Measurements from ENCODE around the gene SZT2. TPM values are rescaled to one million over a fixed set of nuclear protein-coding genes. Genes with fewer than 3 reads are reported as not detected.
"Not testable (repeated sequence)": the region's sequence is repeated elsewhere in the genome, so short reads cannot be mapped to it uniquely, and the experiment has no call there.

Gene SZT2

DNA sequence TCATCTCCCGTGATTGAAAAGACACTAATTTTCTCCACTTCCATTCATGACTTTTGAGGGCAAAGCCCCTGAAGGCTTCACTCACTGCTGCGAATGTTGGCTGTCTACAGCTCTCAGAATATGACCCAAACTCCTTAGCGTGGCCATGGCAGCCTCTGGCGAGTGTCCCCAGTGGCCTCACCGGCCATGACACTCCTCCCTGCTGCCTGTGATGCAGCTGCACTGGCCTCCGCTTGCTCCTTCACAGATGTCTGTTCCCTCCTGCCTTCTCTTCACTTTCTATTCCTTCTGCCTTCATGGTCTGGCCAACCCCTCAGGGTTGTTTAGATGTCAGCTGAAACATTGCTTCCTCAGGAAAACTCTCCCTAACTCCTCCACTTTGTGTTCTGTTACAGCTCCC lies 110.2 kb downstream of the SZT2 start:
- no CpG with 5 or more reads among the region's 6 CpGs for WGBS (ENCODE audit: extremely low coverage, insufficient coverage, low lambda C conversion rate)
- no peak for DNase-seq
- no peak overlapping the region for H3K27ac ChIP-seq (ENCODE audit: low read depth, low read length)

GRCh38 chr1:43501806-43502205 lies 112.1 kb downstream of the SZT2 start:
- H3K23ac ChIP-seq (ENCODE audit: low read length); H2BK120ac ChIP-seq (ENCODE audit: low read depth, low read length); H3K4me3 ChIP-seq (ENCODE audit: low read length); H2BK15ac ChIP-seq (replicated peaks; ENCODE audit: low read depth); H3K79me1 ChIP-seq (ENCODE audit: low read length); H3K4me2 ChIP-seq (ENCODE audit: low read length); H3K4me1 ChIP-seq (ENCODE audit: control insufficient read depth, low read depth, low read length); H4K8ac ChIP-seq (ENCODE audit: low read depth, low read length); H2BK5ac ChIP-seq (ENCODE audit: low read length); H4K5ac ChIP-seq (ENCODE audit: low read length); DNase-seq; H3K9ac ChIP-seq (ENCODE audit: low read length); H3K27me3 ChIP-seq (ENCODE audit: insufficient read depth, low read length, poor library complexity); H3K36me3 ChIP-seq (ENCODE audit: control insufficient read depth, insufficient read depth, low read length); H2AK5ac ChIP-seq (ENCODE audit: low read length); H3K4ac ChIP-seq (ENCODE audit: low read depth, low read length); H3K79me2 ChIP-seq (ENCODE audit: control insufficient read depth, insufficient read depth, low read length); H3K27ac ChIP-seq (ENCODE audit: low read depth, low read length); H3K18ac ChIP-seq (ENCODE audit: low read length); H3K56ac ChIP-seq (ENCODE audit: low read length): not testable (repeated sequence)
- no CpG with 5 or more reads among the region's 33 CpGs for WGBS (ENCODE audit: extremely low coverage, insufficient coverage, low lambda C conversion rate)

More for the DNA sequence above, 110.2 kb downstream of the SZT2 start:
- Histone ChIP-seq H2BK120ac (ENCODE audit: low read depth, low read length) (no peak overlapping the region), H4K5ac (ENCODE audit: low read length) (no peak overlapping the region), H3K9ac (ENCODE audit: low read length) (no peak overlapping the region), H2AK5ac (ENCODE audit: low read length) (no peak overlapping the region), H3K4me3 (ENCODE audit: low read length) (no peak overlapping the region), H3K27me3 (ENCODE audit: insufficient read depth, low read length, poor library complexity) (no peaks in the 10 kb centered on the region), H3K4ac (ENCODE audit: low read depth, low read length) (no peak overlapping the region), H3K23ac (ENCODE audit: low read length) (no peak overlapping the region), H2BK15ac (replicated peaks; ENCODE audit: low read depth) (no peak overlapping the region), H3K36me3 (ENCODE audit: control insufficient read depth, insufficient read depth, low read length) (no peaks in the 10 kb centered on the region), H2BK5ac (ENCODE audit: low read length) (no peak overlapping the region), H3K56ac (ENCODE audit: low read length) (no peak overlapping the region), H3K79me2 (ENCODE audit: control insufficient read depth, insufficient read depth, low read length) (no peaks in the 10 kb centered on the region), H3K79me1 (ENCODE audit: low read length) (no peaks in the 10 kb centered on the region), H3K4me2 (ENCODE audit: low read length) (no peak overlapping the region), H3K4me1 (ENCODE audit: control insufficient read depth, low read depth, low read length) (no peaks in the 10 kb centered on the region), H4K8ac (ENCODE audit: low read depth, low read length) (no peak overlapping the region), H3K18ac (ENCODE audit: low read length) (no peak overlapping the region)

- Histone ChIP-seq H3K9ac (ENCODE audit: low read length) (no peak overlapping the region), H2AK5ac (ENCODE audit: low read length) (no peak overlapping the region), H3K18ac (ENCODE audit: low read length) (no peak overlapping the region), H3K56ac (ENCODE audit: low read length) (no peak overlapping the region), H2BK5ac (ENCODE audit: low read length) (no peak overlapping the region), H3K4me2 (ENCODE audit: low read length) (no peak overlapping the region), H2BK120ac (ENCODE audit: low read depth, low read length) (no peak overlapping the region), H2BK15ac (replicated peaks; ENCODE audit: low read depth) (no peak overlapping the region), H3K27me3 (ENCODE audit: insufficient read depth, low read length, poor library complexity) (no peaks in the 10 kb centered on the region), H3K4me3 (ENCODE audit: low read length) (no peak overlapping the region), H3K4me1 (ENCODE audit: control insufficient read depth, low read depth, low read length) (no peaks in the 10 kb centered on the region), H3K27ac (ENCODE audit: low read depth, low read length) (no peak overlapping the region), H4K5ac (ENCODE audit: low read length) (no peak overlapping the region), H3K79me2 (ENCODE audit: control insufficient read depth, insufficient read depth, low read length) (no peaks in the 10 kb centered on the region), H3K23ac (ENCODE audit: low read length) (no peak overlapping the region), H3K36me3 (ENCODE audit: control insufficient read depth, insufficient read depth, low read length) (no peaks in the 10 kb centered on the region), H3K4ac (ENCODE audit: low read depth, low read length) (no peak overlapping the region), H4K8ac (ENCODE audit: low read depth, low read length) (no peak overlapping the region), H3K79me1 (ENCODE audit: low read length) (no peaks in the 10 kb centered on the region)
- no CpG with 5 or more reads among the region's 8 CpGs for WGBS (ENCODE audit: extremely low coverage, insufficient coverage, low lambda C conversion rate)
- DNase-seq = no peak
Measured at GRCh38 chr1:43503534-43503933, 113.8 kb downstream of the SZT2 start.

Small RNA genes within 50 kb of the gene (small RNA-seq; reads per million reads assigned to genes)
- not detected for gene MIR6735 (ENCODE audit: insufficient read depth)

Data from mesendoderm (in vitro differentiated cells).